GM18498 (cell line): ENCODE data around the gene KNDC1.

Experiments
- ATAC-seq: cut with Tn5 transposase; IDR thresholded peaks from one replicate; pipeline ENCODE4 v1.9.1; 2021; ENCODE audit warnings: mild to moderate bottlenecking, moderate library complexity; ENCODE audit not compliant: unreplicated experiment

KNDC1 gene

DNA sequence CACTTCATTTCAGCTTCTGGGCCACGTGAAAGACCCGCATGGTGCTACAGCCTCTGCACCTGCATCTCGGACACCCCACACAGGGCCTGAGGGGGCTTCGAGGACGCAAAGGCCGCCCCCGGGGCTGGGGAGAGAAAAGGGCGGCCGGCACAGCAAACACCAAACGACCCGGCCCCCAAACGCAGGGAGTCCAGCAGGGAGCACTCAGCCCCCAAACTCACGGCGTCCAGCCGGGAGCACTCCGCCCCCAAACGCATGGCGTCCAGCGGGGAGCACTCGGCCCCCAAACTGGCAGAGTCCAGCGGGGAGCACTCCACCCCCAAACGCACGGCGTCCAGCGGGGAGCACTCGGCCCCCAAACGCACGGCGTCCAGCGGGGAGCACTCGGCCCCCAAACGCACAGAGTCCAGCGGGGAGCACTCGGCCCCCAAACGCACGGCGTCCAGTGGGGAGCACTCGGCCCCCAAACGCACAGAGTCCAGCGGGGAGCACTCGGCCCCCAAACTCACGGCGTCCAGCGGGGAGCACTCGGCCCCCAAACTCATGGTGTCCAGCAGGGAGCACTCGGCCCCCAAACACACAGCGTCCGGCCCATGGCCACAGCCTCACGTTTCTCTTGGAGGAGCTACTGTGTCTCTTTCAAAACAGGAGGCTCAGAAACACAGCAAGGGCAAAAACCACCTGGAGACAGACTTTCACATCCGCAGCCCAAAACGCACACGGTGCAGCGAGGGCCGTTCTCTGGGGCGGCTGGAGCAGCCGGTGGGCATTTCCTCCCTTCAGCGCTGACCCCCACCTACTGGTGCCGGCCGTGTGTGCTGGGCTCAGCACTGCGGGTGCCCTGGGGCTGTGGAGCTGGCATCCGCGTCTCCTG is 43.0 kb downstream of the KNDC1 start:
- ATAC-seq, result no peak

DNA sequence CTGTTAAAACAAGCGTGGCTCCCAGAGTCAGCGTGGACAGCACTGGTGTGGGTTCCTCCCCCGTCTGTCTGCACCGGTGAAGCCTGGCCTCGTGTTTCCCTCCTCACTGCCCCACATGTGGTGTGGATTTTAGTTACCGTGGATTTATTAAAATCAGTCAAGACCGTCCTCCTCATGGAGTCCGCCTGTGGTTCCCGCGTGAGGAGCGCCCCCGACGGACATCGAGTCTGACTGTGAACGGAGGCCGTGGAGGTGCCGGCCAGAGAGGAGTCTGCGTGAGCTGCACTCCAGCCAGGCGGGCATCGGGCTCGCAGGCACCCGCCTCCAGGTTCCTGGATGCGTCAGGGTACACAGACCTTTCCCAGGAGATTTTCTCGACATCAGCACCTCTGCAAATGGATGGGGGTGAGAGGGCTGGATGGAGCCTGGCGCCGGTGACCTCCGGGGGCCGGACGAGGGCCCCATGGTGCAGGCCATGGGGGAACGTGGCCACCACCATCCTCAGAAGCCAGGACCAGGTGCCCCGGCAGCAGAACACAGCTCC is 43.7 kb downstream of the KNDC1 start:
- no peak for ATAC-seq

DNA sequence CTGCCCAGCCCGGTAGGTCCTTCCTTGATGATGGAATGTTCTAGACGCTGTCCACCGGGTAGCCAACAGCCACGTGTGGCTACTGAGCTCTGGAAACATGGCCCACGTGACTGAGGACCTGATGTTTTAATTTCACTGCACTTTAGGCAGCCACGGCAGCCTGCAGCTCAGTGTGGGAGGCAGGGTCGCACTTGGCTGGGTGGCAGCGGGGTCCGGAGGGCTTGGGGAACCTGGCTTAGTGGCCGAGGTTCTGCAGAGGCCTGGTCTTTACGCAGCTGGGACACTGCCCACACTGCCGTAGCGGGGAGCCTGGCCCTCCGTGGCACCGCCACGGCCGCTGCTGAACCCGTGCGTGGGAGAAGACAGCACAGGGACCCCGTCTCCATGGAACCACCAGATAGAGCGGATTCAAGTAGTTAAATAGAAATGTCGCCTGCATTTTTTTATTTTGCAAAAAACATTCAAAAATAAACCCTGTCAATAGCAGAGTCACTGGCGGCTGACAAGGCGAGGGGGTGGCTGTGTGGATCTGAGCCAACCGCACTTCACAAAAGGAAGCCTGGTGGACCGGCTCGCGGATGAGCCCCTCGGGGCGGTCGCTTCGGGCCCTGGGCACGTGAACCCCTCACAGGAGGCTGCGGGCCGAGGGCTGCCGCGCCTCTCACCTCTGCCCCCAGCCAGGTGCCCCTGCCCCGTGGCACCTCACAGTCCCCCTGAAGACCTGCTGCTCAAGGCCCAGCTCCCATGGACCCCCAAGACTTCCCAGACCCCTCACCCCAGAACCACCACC is 44.4 kb downstream of the KNDC1 start:
- no peak for ATAC-seq

- no peak for ATAC-seq
Observed at GRCh38 chr10:133205146-133205545, 45.1 kb downstream of the KNDC1 start.

GRCh38 chr10:133206356-133207040 is 46.5 kb downstream of the KNDC1 start:
- no peak for ATAC-seq

DNA sequence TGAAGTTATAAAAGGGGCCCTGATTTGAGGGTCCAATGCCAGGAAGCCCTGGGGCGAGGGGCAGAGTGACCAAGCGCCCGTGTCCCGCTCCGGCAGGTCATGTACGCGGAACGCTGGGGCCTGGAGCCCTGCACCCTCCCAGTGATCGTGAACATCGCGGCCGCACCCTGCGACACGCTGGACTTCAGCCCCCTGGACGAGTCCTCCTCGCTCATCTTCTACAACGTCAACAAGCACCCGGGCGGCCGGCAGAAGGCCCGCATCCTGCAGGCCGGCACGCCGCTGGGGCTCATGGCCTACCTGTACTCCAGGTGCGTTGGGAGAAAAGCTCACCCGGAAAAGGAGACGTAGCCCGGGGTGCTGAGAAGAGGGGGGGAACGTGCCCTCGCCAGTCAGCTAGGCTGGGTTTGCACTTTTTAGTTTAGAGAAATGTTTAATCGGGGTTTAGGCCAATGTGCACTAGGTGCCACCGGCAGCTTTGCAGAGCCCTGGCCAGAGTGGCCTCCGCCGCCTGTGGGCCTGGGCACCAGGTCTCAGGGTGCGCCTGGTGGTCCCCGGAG is 47.1 kb downstream of the KNDC1 start:
- no peak for ATAC-seq

- no peak for ATAC-seq
Observed at GRCh38 chr10:133207627-133208026, 47.6 kb downstream of the KNDC1 start.

- no peak for ATAC-seq
Observed at GRCh38 chr10:133208466-133208865, 48.4 kb downstream of the KNDC1 start.

- ATAC-seq, result no peak
Observed at GRCh38 chr10:133209117-133209516, 49.1 kb downstream of the KNDC1 start.

DNA sequence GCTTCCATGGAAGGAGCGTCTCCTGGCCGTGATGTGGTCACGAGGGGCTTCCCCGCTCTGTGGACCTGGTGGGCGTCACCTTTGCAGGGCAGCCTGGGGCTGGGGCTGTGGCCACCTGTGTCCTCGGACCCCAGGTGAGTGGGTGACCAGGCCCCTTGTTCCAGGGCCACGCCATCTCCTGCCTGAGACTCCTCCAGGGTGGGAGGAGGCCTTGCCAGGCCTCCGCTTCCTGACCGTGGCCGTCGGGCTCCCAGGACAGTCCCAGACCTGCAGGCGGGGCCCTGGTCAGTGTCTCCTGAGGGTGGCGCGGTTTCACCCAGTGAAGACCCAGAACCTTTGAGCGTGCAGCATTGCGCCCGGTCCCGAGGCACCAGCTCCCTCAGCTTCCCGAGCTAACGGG is 49.6 kb downstream of the KNDC1 start:
- ATAC-seq, result no peak

GRCh38 chr10:133210398-133211140 is 50.5 kb downstream of the KNDC1 start:
- ATAC-seq, result no peak

- ATAC-seq, result no peak
Observed at GRCh38 chr10:133211141-133211830, 51.3 kb downstream of the KNDC1 start.

GRCh38 chr10:133211959-133212852 is 52.2 kb downstream of the KNDC1 start:
- no peak for ATAC-seq

GRCh38 chr10:133212853-133213494 is 53.0 kb downstream of the KNDC1 start:
- ATAC-seq, result no peak

DNA sequence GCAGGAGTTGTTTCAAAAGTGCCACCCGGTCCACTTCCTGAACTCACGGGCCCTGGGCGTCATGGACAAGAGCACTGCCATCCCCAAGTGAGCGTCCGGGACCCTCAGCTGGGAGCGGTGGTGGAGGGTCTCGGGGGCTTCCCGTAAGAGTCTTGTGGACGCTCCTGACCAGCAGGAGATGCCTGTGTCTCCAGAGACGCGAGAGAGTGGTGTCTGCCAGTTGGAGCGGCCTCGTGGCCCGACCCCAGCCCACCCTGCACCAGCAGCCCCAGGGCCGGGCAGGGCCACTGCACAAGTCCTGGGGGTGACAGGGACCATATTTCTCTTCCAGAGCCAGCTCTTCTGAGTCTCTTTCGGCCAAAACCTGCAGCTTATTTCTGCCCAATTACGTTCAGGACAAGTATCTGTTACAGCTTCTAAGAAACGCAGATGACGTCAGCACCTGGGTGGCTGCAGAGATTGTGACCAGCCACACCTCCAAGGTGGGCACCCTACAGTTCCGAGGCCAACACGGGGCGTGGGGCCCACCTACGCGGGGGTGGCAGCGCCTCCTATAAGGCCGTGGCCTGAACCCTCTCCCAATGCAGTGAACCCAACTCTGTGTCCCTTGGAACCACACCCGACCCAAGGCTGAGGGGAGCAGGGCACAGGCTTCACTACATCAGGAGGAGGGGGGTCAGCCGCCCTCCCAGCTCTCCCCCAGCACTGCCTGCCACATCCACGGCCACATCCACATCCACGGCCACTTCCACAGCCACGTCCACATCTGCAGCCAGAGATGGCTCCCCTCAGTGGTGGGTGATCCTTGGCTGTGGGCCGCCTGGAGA is 53.8 kb downstream of the KNDC1 start:
- no peak for ATAC-seq

GRCh38 chr10:133214468-133215410 is 54.7 kb downstream of the KNDC1 start:
- ATAC-seq, result no peak
